Tibial nerve (tissue), 3 donors: Measurements from ENCODE around the gene LIPH.

Experiments used
- POLR2A ChIP-seq, 2 donors: fragments of 450-650 bp; IDR thresholded peaks; one replicate each; pipeline ENCODE4 v1.6.1; 2017; ENCODE audit warnings: antibody characterized with exemption in 2 of 2, mild to moderate bottlenecking in 2 of 2, moderate library complexity in 2 of 2
- TF ChIP-seq, protein P1 (sequence below), 5 experiments: fragments of 200-600 bp in 3 of 5; fragments of 450-650 bp in 2 of 5; sonication (generic) in 3 of 5; IDR thresholded peaks; one replicate each; pipeline ENCODE4 v1.5.1; 2016 to 2019; ENCODE audit warnings: antibody characterized with exemption in 5 of 5, mild to moderate bottlenecking in 3 of 5, moderate library complexity in 2 of 5

DNA sequence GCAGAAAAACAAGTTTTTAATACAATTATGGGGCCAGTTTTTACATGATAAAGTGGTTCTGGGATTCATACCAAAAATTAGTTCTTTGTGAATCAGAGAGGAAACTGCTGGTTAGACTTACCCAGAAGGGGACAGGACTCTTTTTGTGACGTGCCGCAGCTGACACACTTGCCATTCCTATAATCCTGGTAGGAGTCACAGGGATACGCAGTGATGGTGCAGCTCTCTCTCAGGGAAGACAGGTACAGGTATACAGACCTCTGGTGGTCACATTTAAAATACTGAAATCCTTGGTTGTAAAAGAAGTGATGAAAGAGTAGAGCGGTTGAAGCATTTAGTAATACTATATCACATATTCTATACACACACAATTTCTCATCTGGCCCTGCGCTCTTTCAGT lies 33.4 kb downstream of the LIPH start:
- TF ChIP-seq, protein P1, sequence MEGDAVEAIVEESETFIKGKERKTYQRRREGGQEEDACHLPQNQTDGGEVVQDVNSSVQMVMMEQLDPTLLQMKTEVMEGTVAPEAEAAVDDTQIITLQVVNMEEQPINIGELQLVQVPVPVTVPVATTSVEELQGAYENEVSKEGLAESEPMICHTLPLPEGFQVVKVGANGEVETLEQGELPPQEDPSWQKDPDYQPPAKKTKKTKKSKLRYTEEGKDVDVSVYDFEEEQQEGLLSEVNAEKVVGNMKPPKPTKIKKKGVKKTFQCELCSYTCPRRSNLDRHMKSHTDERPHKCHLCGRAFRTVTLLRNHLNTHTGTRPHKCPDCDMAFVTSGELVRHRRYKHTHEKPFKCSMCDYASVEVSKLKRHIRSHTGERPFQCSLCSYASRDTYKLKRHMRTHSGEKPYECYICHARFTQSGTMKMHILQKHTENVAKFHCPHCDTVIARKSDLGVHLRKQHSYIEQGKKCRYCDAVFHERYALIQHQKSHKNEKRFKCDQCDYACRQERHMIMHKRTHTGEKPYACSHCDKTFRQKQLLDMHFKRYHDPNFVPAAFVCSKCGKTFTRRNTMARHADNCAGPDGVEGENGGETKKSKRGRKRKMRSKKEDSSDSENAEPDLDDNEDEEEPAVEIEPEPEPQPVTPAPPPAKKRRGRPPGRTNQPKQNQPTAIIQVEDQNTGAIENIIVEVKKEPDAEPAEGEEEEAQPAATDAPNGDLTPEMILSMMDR (IDR thresholded peaks at IDR 0.05) = no peak
- TF ChIP-seq POLR2A (IDR thresholded peaks at IDR 0.05) = no peak
